Measurements from ENCODE around the gene FILIP1L.

DNA sequence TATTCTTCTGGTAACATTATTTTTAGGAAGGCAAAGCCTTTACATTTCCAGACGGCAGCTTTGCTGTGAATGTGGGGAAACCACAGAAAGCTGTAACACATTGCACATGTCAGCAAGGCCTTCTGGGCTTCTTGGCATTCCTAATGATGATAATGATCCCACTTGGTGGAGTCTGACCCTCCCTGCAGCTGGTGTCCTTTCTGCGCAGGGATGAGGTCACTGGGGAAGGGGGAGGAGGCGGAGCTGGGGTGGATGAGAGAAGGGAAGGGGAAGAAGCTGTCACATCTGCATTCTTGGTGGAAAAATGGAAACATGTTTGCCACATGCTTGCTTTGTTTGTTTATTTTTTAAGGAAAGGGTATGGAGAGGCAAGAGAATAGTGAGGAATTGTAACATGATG is 68.6 kb downstream of the FILIP1L start:
- TF ChIP-seq YY1 (IDR thresholded peaks at IDR 0.05; ENCODE audit: extremely low read depth, insufficient replicate concordance, low read depth, low read length) (no peak), POLR2A (IDR thresholded peaks at IDR 0.05; ENCODE audit: borderline replicate concordance, extremely low read depth, insufficient read depth, insufficient read length) (no peak), EZH2phosphoT487 (IDR thresholded peaks at IDR 0.05; ENCODE audit: borderline replicate concordance) (no peak), EZH2 (IDR thresholded peaks at IDR 0.05) (no peak), FOSL1 (IDR thresholded peaks at IDR 0.05; ENCODE audit: low read depth) (no peak), EGR1 (IDR thresholded peaks at IDR 0.05; ENCODE audit: low read depth) (no peak), ZNF274 (IDR thresholded peaks at IDR 0.05; ENCODE audit: low read depth, low read length) (no peak), RAD21 (IDR thresholded peaks at IDR 0.05; ENCODE audit: low read depth) (no peak), CEBPB (IDR thresholded peaks at IDR 0.05; ENCODE audit: low read depth) (no peak), SRF (IDR thresholded peaks at IDR 0.05; ENCODE audit: low read depth) (no peak), JUND (IDR thresholded peaks at IDR 0.05) (no peak)
- TF ChIP-seq, protein P1, sequence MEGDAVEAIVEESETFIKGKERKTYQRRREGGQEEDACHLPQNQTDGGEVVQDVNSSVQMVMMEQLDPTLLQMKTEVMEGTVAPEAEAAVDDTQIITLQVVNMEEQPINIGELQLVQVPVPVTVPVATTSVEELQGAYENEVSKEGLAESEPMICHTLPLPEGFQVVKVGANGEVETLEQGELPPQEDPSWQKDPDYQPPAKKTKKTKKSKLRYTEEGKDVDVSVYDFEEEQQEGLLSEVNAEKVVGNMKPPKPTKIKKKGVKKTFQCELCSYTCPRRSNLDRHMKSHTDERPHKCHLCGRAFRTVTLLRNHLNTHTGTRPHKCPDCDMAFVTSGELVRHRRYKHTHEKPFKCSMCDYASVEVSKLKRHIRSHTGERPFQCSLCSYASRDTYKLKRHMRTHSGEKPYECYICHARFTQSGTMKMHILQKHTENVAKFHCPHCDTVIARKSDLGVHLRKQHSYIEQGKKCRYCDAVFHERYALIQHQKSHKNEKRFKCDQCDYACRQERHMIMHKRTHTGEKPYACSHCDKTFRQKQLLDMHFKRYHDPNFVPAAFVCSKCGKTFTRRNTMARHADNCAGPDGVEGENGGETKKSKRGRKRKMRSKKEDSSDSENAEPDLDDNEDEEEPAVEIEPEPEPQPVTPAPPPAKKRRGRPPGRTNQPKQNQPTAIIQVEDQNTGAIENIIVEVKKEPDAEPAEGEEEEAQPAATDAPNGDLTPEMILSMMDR (IDR thresholded peaks at IDR 0.05 in 2 of 3, conservative IDR thresholded peaks at IDR 0.05 in 1 of 3; ENCODE audit: borderline replicate concordance in 1 of 3, insufficient read depth in 1 of 3, low read depth in 2 of 3, low read length in 2 of 3), result no peak
- TF ChIP-seq, protein P2, sequence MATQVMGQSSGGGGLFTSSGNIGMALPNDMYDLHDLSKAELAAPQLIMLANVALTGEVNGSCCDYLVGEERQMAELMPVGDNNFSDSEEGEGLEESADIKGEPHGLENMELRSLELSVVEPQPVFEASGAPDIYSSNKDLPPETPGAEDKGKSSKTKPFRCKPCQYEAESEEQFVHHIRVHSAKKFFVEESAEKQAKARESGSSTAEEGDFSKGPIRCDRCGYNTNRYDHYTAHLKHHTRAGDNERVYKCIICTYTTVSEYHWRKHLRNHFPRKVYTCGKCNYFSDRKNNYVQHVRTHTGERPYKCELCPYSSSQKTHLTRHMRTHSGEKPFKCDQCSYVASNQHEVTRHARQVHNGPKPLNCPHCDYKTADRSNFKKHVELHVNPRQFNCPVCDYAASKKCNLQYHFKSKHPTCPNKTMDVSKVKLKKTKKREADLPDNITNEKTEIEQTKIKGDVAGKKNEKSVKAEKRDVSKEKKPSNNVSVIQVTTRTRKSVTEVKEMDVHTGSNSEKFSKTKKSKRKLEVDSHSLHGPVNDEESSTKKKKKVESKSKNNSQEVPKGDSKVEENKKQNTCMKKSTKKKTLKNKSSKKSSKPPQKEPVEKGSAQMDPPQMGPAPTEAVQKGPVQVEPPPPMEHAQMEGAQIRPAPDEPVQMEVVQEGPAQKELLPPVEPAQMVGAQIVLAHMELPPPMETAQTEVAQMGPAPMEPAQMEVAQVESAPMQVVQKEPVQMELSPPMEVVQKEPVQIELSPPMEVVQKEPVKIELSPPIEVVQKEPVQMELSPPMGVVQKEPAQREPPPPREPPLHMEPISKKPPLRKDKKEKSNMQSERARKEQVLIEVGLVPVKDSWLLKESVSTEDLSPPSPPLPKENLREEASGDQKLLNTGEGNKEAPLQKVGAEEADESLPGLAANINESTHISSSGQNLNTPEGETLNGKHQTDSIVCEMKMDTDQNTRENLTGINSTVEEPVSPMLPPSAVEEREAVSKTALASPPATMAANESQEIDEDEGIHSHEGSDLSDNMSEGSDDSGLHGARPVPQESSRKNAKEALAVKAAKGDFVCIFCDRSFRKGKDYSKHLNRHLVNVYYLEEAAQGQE (IDR thresholded peaks at IDR 0.05; ENCODE audit: low read depth), result no peak
- TF ChIP-seq, protein P3, sequence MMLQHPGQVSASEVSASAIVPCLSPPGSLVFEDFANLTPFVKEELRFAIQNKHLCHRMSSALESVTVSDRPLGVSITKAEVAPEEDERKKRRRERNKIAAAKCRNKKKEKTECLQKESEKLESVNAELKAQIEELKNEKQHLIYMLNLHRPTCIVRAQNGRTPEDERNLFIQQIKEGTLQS (IDR thresholded peaks at IDR 0.05), result no peak

All from HCT116 (cell line).